Upper lobe of left lung (tissue), 6 donors: Measurements from ENCODE around the gene SPTAN1. TPM values are rescaled to one million over a fixed set of nuclear protein-coding genes. Genes with fewer than 3 reads are reported as not detected.
A peak's percentile ranks its signal among the peaks of the same experiment; 100 is the strongest.

Experiments
- ATAC-seq, 2 donors: fragments of 200-7000 bp; cut with Tn5 transposase; one replicate each; pipeline ENCODE4 v1.9.1; 2022; ENCODE audit warnings: mild to moderate bottlenecking in 2 of 2, moderate library complexity in 2 of 2; ENCODE audit not compliant: low FRiP score in 2 of 2
- DNase-seq, 2 donors: peaks; one replicate each; pipeline ENCODE4 v3.0.0-alpha.2; 2019 to 2020
- H3K27ac ChIP-seq, 4 donors: fragments of 200-600 bp; sonication (generic); one replicate each; pipeline ENCODE4 v1.5.1; 2016 to 2019
- H3K27me3 ChIP-seq, 4 donors: fragments of 200-600 bp; sonication (generic); one replicate each; pipeline ENCODE4 v1.5.1; 2017 to 2019
- H3K36me3 ChIP-seq, 4 donors: fragments of 200-600 bp; sonication (generic); one replicate each; pipeline ENCODE4 v1.5.1; 2016 to 2019
- H3K4me1 ChIP-seq, 4 donors: fragments of 200-600 bp; sonication (generic); one replicate each; pipeline ENCODE4 v1.5.1; 2018 to 2019
- H3K4me3 ChIP-seq, 4 donors: fragments of 200-600 bp; sonication (generic); one replicate each; pipeline ENCODE4 v1.5.1; 2017 to 2019; ENCODE audit warnings: mild to moderate bottlenecking in 2 of 4, moderate library complexity in 1 of 4
- H3K9me3 ChIP-seq, 4 donors: fragments of 200-600 bp; sonication (generic); one replicate each; pipeline ENCODE4 v1.5.1; 2018 to 2019
- EP300 ChIP-seq, 4 donors: sonication (generic); formaldehyde crosslinking; IDR thresholded peaks; one replicate each; pipeline ENCODE4 v1.5.1; 2017; ENCODE audit warnings: antibody characterized with exemption in 4 of 4, control low read depth in 2 of 4
- POLR2A ChIP-seq, 4 donors: fragments of 450-650 bp; IDR thresholded peaks; one replicate each; pipeline ENCODE4 v1.5.1; 2016 to 2017; ENCODE audit warnings: antibody characterized with exemption in 4 of 4, mild to moderate bottlenecking in 2 of 4
- POLR2AphosphoS5 ChIP-seq, 2 donors: sonication (generic); formaldehyde crosslinking; IDR thresholded peaks; one replicate each; pipeline ENCODE4 v1.5.1; 2017; ENCODE audit warnings: antibody characterized with exemption in 2 of 2
- WGBS, 2 donors: methylation state at CpG; one replicate each; pipeline ENCODE4 v1.1.5; 2017 to 2018; 5-methylcytosine and 5-hydroxymethylcytosine counted together
- total RNA-seq, 6 donors: library from RNA; depleted of rRNA in 4 of 6; stranded (reverse); fragments of >200 nt in 4 of 6; gene quantifications; one replicate each; pipeline versions ENCODE4 v1.1.0 to v1.2.1, GENCODE V29; 2016 to 2021
- TF ChIP-seq, protein P1 (sequence below), 6 experiments: fragments of 450-650 bp in 4 of 6; fragments of 200-600 bp in 2 of 6; sonication (generic) in 2 of 6; IDR thresholded peaks; one replicate each; pipeline ENCODE4 v1.5.1; 2016 to 2019; ENCODE audit warnings: antibody characterized with exemption in 6 of 6
- donor health status: DM: no; HTN: no; CAD: no; lungs with moderate emphysema.
- donor health status: DM: no; HTN: yes; CAD: no; lungs with severe emphysema.

The SPTAN1 gene
- total RNA-seq, 6 donors from 2014 or later, result 254 to 547 (median 401) TPM

DNA sequence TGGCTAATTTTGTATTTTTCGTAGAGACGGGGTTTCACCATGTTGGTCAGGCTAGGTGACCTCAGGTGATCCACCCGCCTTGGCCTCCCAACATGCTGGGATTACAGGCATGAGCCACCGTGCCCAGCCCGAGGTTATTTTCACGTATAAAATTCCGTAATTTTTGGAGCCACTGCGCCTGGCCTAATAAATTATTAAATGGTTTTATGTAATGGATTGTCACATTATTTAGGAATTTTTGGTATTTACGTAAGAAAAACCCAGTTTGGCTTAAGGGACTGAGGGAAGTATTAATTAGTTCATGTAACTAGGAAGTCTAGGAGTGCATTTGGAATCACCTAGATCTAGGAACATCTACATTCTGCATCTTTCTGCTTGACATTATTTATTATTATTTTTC lies 39.6 kb upstream of the SPTAN1 start:
- Histone ChIP-seq H3K36me3 (peaks cover 14 to 81% (median 42%) of the 10 kb centered on the region in 4 donors), H3K27me3 (no peaks in the 10 kb centered on the region)
- ATAC-seq, result no peak

DNA sequence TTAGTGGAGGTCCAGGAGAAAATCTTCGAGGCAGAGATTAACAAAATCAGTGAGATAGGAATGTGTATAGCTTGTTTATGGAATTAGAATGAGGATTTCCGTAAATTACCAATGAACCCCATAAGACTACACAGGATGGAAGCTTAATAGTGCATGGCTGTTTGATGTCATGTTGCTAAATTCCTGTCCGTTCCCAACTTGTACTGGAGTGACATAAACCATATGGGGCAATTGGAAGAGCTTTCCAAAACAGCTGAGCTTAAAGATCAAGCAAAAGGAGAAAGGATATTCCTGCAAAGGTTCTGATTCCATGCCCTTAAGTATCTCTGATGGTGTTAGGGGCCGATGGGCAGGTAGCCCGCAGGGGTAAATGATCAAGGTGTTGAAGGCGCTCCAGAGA lies 30.4 kb upstream of the SPTAN1 start:
- no peaks in the 10 kb centered on the region for H3K9me3 ChIP-seq
- ATAC-seq, result no peak
- no peak overlapping the region for H3K4me3 ChIP-seq
- H3K4me1 ChIP-seq, result no peaks in the 10 kb centered on the region
- no peak for DNase-seq
- H3K27me3 ChIP-seq, result no peaks in the 10 kb centered on the region
- 91% methylated on average over 6 of the region's 6 CpGs for WGBS, 2 donors
- no peak for TF ChIP-seq POLR2AphosphoS5 (IDR thresholded peaks at IDR 0.05)
- TF ChIP-seq, protein P1, sequence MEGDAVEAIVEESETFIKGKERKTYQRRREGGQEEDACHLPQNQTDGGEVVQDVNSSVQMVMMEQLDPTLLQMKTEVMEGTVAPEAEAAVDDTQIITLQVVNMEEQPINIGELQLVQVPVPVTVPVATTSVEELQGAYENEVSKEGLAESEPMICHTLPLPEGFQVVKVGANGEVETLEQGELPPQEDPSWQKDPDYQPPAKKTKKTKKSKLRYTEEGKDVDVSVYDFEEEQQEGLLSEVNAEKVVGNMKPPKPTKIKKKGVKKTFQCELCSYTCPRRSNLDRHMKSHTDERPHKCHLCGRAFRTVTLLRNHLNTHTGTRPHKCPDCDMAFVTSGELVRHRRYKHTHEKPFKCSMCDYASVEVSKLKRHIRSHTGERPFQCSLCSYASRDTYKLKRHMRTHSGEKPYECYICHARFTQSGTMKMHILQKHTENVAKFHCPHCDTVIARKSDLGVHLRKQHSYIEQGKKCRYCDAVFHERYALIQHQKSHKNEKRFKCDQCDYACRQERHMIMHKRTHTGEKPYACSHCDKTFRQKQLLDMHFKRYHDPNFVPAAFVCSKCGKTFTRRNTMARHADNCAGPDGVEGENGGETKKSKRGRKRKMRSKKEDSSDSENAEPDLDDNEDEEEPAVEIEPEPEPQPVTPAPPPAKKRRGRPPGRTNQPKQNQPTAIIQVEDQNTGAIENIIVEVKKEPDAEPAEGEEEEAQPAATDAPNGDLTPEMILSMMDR (IDR thresholded peaks at IDR 0.05), result no peak
- no peak for TF ChIP-seq EP300 (IDR thresholded peaks at IDR 0.05)
- TF ChIP-seq POLR2A (IDR thresholded peaks at IDR 0.05), result no peak
- peaks cover 28 to 90% (median 50%) of the 10 kb centered on the region in 4 donors for H3K36me3 ChIP-seq
- no peak overlapping the region for H3K27ac ChIP-seq

More for the DNA sequence above, 39.6 kb upstream of the SPTAN1 start:
- no peaks in the 10 kb centered on the region for H3K4me1 ChIP-seq
- WGBS, 2 donors, result 96 to 99% methylated on average over 9 of the region's 9 CpGs
- H3K9me3 ChIP-seq, result no peaks in the 10 kb centered on the region
- DNase-seq, result no peak
- no peak overlapping the region for H3K27ac ChIP-seq
- H3K4me3 ChIP-seq, result no peak overlapping the region
- no peak for TF ChIP-seq POLR2A (IDR thresholded peaks at IDR 0.05)

- peak overlapping the region in 1 of 4 donors; percentile 11 for H3K27ac ChIP-seq
- H3K36me3 ChIP-seq, result peaks cover 35 to 90% (median 53%) of the 10 kb centered on the region in 4 donors
- H3K4me1 ChIP-seq, result no peaks in the 10 kb centered on the region
- no peaks in the 10 kb centered on the region for H3K9me3 ChIP-seq
- H3K4me3 ChIP-seq, result no peak overlapping the region
- 67 to 69% methylated on average over 12 to 13 of the region's 13 CpGs for WGBS, 2 donors
- no peak for TF ChIP-seq POLR2A (IDR thresholded peaks at IDR 0.05)
- DNase-seq, result peak in 1 of 2 donors; percentile 27
- no peaks in the 10 kb centered on the region for H3K27me3 ChIP-seq
- no peak for ATAC-seq
These were observed 29.0 kb upstream of the SPTAN1 start for GRCh38 chr9:128523199-128523925.

GRCh38 chr9:128526720-128527119 lies 25.7 kb upstream of the SPTAN1 start:
- ATAC-seq (no peak), DNase-seq (no peak)
- Histone ChIP-seq H3K4me1 (no peaks in the 10 kb centered on the region), H3K27ac (no peak overlapping the region), H3K36me3 (peaks cover 41 to 89% (median 71%) of the 10 kb centered on the region in 4 donors), H3K9me3 (no peaks in the 10 kb centered on the region), H3K4me3 (no peak overlapping the region), H3K27me3 (no peaks in the 10 kb centered on the region)
- TF ChIP-seq, protein P1 (IDR thresholded peaks at IDR 0.05), result no peak
- TF ChIP-seq POLR2AphosphoS5 (IDR thresholded peaks at IDR 0.05) (no peak), POLR2A (IDR thresholded peaks at IDR 0.05) (no peak), EP300 (IDR thresholded peaks at IDR 0.05) (no peak)
- 84 to 93% methylated on average over 2 of the region's 2 CpGs for WGBS, 2 donors

- Histone ChIP-seq H3K36me3 (peaks cover 40 to 87% (median 74%) of the 10 kb centered on the region in 4 donors), H3K4me3 (no peak overlapping the region), H3K9me3 (no peaks in the 10 kb centered on the region), H3K27me3 (no peaks in the 10 kb centered on the region), H3K4me1 (no peaks in the 10 kb centered on the region), H3K27ac (no peak overlapping the region)
- DNase-seq (no peak), ATAC-seq (no peak)
- 93 to 94% methylated on average over 15 of the region's 15 CpGs for WGBS, 2 donors
- TF ChIP-seq POLR2A (IDR thresholded peaks at IDR 0.05) (no peak), POLR2AphosphoS5 (IDR thresholded peaks at IDR 0.05) (no peak), EP300 (IDR thresholded peaks at IDR 0.05) (no peak)
- TF ChIP-seq, protein P1 (IDR thresholded peaks at IDR 0.05), result no peak
These were observed 23.8 kb upstream of the SPTAN1 start for GRCh38 chr9:128528445-128529160.
